ENCODE measurements around the gene TXNDC8.

TXNDC8 gene

DNA sequence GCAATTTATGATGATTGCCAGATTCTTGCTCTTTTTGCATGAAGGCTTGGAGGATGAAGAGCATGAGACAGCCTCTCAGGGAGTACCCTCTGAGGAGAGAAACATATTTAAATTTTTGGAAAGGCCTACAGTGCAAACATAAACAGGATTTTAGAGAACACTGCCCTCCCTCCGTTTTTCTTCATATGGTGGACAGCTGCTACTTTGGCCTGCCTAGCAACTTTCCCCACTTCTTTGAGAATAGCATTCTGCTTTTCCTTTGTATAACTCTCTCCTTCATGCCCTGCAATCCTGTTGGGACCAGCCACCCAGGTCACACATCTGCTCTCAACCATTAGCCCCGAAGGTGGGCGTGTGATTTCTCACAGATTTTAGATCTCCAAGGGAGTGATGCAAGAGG, 60.9 kb downstream of the TXNDC8 start:
- DNase-seq, result no peak

DNA sequence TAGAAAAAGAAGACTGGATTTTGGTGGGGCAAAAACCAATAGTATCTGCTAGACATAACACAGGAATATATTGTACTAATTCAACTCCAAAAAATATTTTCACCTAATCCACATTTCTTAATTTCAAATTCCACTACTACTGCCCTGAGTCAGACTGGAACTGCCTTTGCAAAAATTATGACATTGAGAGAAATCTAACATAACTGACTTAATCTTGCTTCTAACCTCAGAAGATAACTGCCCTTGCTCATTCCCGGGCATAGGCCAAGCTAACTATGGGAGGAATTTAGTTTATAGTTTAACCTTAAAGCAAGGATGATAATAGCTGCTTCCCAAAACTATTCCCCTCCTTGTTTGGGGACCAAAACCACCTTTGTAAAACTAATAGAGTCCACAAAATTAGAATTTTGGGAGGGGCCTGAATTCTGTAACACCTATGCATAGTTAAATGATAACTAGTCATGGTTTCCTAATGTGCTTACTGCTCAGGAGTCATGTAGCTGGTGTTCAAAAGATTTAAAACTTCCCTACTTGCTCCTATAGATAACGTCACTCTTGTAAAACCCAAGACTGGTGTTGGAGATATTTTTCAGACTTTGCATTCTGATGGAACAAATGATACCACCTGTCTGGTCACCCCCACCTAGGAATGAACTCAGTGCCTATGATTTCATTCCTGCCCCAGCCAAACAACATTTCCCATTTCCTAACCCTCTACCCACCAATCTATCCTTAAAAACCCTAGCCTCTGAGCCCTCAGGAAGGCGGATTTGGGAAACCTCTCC, 67.3 kb downstream of the TXNDC8 start:
- DNase-seq, result no peak

DNA sequence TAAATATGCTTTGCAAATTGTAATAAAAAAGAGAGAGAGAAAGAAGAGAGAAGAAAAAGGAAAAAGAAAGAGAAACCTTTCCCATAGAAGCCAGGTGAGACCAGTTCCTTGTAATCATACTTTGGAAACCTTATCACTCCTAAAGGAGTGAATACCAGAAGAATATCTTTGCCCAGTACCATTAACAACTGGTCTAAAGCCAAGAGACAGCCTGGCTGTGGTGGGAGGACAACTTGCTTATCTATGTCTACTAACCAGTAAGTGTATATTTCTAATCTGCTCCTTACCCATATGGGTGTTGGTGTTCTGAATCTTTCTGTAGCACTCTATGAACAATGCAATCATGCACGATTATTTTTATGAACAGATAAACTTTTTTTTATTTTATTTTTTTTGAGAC, 70.9 kb downstream of the TXNDC8 start:
- DNase-seq, result no peak

DNA sequence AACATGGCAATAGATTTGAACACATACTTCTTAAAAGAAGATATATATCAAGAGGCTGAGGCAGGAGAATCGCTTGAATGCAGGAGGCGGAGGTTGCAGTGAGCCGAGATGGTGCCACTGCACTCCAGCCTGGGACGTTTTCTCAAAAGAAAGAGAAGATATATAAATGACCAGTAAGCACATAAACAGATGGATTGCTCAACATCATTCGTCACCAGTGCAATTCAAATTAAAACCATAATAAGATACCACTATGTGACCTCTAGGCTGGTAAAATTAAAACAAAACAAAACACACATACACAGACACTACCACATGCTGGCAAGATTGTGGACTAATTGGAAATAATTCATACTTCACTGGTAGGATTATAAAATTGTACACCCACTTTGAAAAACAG, 76.0 kb downstream of the TXNDC8 start:
- no peak for DNase-seq

DNA sequence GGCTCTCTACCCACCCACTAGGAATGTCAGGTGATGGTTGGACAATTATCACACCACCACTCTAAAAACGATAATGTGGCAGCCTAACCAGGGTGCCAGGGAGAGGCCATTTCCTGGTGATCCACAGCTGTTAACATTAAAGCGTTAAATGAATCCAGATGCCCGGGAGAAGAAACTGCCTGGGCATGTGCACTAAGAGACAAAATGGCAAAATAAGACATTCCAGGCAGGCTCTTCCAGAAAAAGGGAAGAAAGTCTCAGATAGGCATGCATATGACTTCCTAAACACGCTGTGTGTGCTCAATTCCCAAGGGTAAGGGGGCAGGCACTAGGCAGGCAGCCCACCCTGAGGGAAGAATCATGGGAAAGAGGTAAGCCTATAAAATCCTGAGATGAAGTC, 76.8 kb downstream of the TXNDC8 start:
- no peak for DNase-seq

DNA sequence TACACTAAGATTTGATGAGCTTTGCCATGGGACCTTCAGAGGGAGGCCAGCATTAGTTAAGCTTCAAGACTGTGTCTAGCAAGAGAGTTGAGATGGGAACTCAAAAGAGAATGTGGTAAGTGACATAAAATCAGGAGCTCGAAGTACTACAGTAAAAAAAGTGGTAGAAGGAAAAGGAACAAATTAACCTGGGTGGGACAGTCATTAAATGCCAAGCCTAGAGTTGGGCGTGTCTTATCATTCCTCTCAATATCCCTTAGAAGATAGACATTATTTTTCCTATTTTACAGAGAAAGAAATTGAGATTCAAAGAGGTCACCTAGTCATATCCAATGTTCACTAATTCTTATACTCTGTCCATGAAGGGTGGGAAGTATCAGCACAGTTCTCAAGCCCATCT, 78.1 kb downstream of the TXNDC8 start:
- DNase-seq, result no peak

DNA sequence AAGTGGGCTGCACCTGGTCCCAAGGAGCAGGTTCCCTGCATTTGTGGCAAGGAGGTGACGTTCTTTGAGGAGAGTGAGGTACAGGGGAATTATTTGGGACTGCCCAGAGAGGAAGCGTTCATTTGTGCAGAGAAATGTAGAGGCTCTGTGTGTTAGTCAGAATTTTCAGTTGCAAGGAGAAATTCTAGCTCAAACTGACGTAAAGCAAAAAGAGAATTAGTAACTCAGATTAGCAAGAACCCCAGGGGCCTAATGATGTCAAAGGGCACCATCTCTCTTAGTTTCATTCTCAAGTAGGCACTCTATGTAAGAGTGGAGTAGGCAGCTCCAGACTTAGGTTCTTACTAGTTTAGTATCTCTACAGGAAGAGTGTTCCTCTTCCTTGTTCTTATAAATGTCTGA, 79.0 kb downstream of the TXNDC8 start:
- DNase-seq, result no peak

DNA sequence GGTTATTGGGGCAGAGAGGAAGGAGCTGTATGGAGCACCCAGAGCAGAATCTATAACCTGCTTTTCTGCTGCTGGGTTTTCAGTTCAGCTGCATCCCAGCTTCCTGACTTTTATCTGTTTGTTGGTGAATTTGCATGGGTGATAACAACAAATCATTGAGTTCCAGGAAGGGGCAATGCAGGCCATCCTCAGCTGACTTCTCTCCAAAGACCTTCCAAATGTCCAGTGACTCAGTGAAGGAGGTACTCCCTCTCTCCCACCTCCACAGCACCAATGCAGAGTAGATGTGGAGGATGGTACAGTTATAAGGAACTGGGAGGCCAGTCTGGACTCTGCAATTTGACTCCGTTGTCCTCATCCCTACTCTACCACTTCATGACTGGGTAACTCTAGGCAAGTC, 79.7 kb downstream of the TXNDC8 start:
- DNase-seq, result no peak

DNA sequence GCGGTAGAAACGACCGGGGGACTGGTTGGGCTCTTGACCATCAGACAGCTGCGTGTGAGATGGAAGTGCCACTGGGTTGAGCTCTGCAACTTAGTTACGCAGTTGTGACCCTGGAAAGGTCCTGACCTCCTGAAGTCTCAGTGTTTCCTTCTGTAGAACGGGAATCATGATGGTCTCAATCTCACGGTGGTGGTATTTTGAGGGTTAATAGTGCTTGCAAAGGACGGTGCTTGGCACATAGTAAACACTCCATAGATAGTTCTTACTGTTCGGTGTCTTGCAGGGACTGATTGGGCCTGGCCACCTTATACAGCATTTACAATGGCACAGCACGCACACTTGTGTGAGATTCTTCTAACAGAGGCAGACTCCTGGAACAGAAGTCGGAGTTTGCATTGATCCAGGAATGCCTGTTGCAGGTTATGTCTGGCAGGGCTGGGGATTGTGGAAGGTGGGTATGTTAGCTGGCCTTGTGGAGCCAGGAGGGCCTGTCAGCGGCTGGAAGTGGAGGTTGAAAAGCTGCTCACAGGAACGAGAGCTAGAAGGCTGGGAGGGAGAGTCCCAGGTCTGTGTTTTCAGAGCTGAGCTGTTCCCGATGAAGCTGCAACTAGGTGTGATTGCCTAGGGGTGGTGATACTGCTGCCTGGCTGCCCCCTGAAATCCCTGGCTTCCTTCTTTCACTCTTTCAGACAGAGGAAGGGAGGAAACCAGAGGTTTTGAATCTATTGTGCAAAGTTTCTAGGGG, 80.4 kb downstream of the TXNDC8 start:
- DNase-seq, result no peak

DNA sequence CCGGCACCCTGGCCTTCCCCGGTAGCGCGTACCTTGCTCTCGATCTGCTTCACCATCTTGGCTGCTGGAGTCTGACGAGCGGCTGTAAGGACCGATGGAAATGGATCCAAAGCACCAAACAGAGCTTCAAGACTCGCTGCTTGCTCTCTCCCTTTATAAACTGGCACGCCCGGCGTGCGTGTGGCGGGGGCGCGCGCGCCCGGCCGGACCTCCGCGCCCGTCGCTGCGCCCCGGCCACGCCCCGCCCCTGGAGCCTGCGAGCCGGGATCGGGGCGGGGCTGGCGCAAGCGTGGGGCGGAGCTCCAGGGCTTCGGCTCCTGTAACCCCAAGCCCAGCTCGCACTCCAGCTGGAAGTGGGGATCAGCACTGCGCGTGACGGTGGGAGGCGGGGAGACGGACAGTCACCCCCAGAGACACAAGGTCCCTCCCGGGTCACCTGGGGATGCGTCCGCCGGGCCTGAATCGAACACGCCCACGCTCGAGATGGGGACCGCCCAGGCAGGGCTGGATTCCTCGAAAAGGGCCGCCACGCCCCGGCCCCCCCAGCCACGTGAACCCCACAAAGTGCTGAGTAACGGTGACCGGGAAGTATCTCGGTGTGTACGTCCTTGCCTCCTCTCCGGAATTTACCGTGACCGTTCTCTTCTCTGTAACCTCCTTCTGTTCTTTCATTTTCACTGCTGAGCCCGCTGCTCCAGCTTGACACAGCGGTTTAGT, 81.1 kb downstream of the TXNDC8 start, which contains the start of gene TXN:
TSS of gene TXN (minus strand) at position 128 of the 717 bp plus-strand sequence. CDS start at position 56, 72 bp downstream.
- peak; percentile 82 for DNase-seq

DNA sequence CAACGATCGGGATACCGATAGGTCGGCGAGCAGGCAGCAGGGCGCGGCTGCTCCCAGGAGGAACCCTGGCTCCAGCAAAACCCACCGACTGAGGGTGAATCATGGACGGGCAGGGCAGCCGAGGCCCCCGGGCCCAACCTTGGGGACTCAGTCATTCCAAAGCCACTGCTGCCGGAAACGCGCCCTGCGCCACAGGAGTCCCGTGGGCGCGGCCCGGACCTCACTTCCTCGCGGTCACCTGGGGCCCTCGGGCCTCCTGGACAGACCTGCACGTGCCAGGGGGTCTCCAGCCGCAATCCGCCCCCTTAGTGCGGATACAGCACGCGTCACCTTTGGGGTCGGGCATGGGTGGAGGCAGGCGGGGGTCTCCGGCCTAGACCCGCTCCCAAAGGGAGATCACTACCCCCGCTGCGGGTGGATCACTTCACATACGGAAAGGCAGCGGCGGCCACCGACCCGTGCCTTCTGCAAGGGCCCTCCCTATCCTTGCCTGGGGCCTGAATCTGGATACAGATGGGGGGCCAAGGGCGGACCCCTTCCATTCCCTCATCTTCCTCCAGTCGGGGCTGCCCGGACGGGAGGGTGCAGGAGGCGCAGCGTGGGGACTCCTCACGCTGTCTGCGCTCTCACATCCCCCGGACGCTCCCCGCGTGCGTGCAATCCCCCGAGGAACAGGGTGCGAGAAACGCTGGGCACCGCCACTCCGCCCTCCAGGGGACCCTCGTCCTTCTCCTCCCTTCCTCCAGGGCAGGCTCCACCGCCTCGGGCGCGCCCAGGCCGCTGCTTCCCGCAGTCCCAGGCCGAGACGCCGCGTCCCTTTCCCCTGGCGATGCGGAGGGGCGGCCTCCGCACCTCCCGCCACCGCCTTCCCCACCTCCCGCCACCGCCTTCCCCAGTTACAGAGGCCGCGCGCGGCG, 81.9 kb downstream of the TXNDC8 start:
- DNase-seq, result peak; percentile 15

DNA sequence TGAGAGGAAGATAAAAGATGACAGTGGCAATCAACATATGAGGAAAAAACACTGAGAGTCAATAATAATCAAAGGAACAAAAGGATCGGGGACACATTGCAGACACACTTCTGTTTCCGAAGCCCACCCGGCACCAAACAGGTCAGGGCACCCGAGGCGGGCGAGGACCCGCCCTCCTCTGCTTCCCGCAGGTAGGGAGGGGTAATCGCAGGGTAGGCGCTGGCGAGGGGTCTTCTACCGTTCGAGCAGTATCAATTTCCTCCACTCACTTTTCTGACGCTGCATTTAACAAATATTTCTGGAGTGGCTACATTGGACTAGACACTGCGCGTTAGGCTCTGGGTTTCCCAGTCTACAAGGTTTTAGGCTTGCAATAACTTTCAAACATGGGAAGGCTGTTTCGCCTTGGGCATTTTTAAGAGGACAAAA, 82.6 kb downstream of the TXNDC8 start:
- no peak for DNase-seq

DNA sequence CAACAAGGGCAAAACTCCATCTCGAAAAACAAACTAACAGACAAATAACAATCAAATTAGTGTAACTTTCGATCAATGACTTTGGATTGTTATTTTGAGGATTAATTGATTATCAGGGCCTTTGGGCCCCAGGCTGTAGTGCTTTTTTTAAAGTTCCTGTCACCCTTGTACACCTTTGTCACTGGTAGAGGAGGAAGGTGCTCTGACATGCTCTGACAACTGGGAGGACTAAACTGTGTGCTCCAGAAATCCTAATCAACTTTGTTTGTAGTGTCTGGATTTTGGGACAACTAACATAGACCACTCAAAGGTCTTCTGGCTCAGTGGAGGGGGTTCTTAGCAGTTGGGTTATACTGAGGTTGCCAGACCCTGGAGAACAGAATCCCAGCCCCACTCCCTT, 83.2 kb downstream of the TXNDC8 start:
- DNase-seq, result no peak
